ENCODE measurements around the gene PLA2G4A. TPM values are rescaled to one million over a fixed set of nuclear protein-coding genes. Genes with fewer than 3 reads are reported as not detected.

PLA2G4A gene
- total RNA-seq, 2 experiments from 2014 or later = not detected

GRCh38 chr1:187013582-187014200 lies 184.9 kb downstream of the PLA2G4A start:
- Mint-ChIP-seq H3K27ac (no peak overlapping the region), H3K9me3 (no peaks in the 10 kb centered on the region), H3K4me1 (ENCODE audit: low read depth) (no peaks in the 10 kb centered on the region), H3K27me3 (peaks cover 11% of the 10 kb centered on the region), H3K4me3 (no peak overlapping the region), H3K36me3 (ENCODE audit: low read depth) (no peaks in the 10 kb centered on the region)
- no peaks in the 10 kb centered on the region for H3K4me1 ChIP-seq (ENCODE audit: insufficient read depth, low read length)
- no peak for TF ChIP-seq CTCF (IDR thresholded peaks at IDR 0.05)
- no peaks in the 10 kb centered on the region for H3K27me3 ChIP-seq (ENCODE audit: control insufficient read depth in 1 of 2, insufficient read depth in 2 of 2, low read length in 2 of 2)
- ATAC-seq (ENCODE audit: poor library complexity) (no peak), DNase-seq (no peak)
- no peaks in the 10 kb centered on the region for H3K9me3 ChIP-seq (ENCODE audit: control insufficient read depth in 1 of 2, insufficient read depth in 1 of 2, low read length in 2 of 2)
- H3K4me3 ChIP-seq (ENCODE audit: low read length) = no peak overlapping the region
- H3K27ac ChIP-seq (ENCODE audit: low read depth in 1 of 2, low read length in 2 of 2) = no peak overlapping the region
- ChIA-PET CTCF (no interaction called here), POLR2A (no interaction called here)
- intact Hi-C loops (cut with DNase I, micrococcal nuclease) = no loop called here
- no peaks in the 10 kb centered on the region for H3K36me3 ChIP-seq (ENCODE audit: insufficient read depth, low read length)

GRCh38 chr1:187018291-187018690 lies 189.5 kb downstream of the PLA2G4A start:
- no peak overlapping the region for H3K4me3 ChIP-seq (ENCODE audit: low read length)
- H3K27me3 ChIP-seq (ENCODE audit: control insufficient read depth in 1 of 2, insufficient read depth in 2 of 2, low read length in 2 of 2) = no peaks in the 10 kb centered on the region
- intact Hi-C loops (cut with DNase I, micrococcal nuclease) = no loop called here
- H3K4me1 ChIP-seq (ENCODE audit: insufficient read depth, low read length) = no peaks in the 10 kb centered on the region
- no peak for TF ChIP-seq CTCF (IDR thresholded peaks at IDR 0.05)
- H3K4me3 Mint-ChIP-seq = no peak overlapping the region
- H3K9me3 ChIP-seq (ENCODE audit: control insufficient read depth in 1 of 2, insufficient read depth in 1 of 2, low read length in 2 of 2) = no peaks in the 10 kb centered on the region
- no peak overlapping the region for H3K27ac Mint-ChIP-seq
- no peaks in the 10 kb centered on the region for H3K36me3 Mint-ChIP-seq (ENCODE audit: low read depth)
- ATAC-seq (ENCODE audit: poor library complexity) = no peak
- ChIA-PET POLR2A (no interaction called here), CTCF (no interaction called here)
- no peak overlapping the region for H3K27ac ChIP-seq (ENCODE audit: low read depth in 1 of 2, low read length in 2 of 2)
- no peak for DNase-seq
- H3K36me3 ChIP-seq (ENCODE audit: insufficient read depth, low read length) = no peaks in the 10 kb centered on the region
- H3K27me3 Mint-ChIP-seq = peaks cover 16% of the 10 kb centered on the region
- H3K9me3 Mint-ChIP-seq = no peaks in the 10 kb centered on the region
- no peaks in the 10 kb centered on the region for H3K4me1 Mint-ChIP-seq (ENCODE audit: low read depth)

- POLR2A ChIA-PET = no interaction called here
- H3K4me3 Mint-ChIP-seq = no peak overlapping the region
- CTCF ChIA-PET = no interaction called here
- H3K4me3 ChIP-seq (ENCODE audit: low read length) = no peak overlapping the region
- no peaks in the 10 kb centered on the region for H3K4me1 Mint-ChIP-seq (ENCODE audit: low read depth)
- no peak overlapping the region for H3K27ac Mint-ChIP-seq
- no peaks in the 10 kb centered on the region for H3K4me1 ChIP-seq (ENCODE audit: insufficient read depth, low read length)
- no peak for TF ChIP-seq CTCF (IDR thresholded peaks at IDR 0.05)
- no peaks in the 10 kb centered on the region for H3K27me3 Mint-ChIP-seq
- H3K36me3 ChIP-seq (ENCODE audit: insufficient read depth, low read length) = no peaks in the 10 kb centered on the region
- DNase-seq = no peak
- intact Hi-C loops (cut with DNase I, micrococcal nuclease) = no loop called here
- H3K27me3 ChIP-seq (ENCODE audit: control insufficient read depth in 1 of 2, insufficient read depth in 2 of 2, low read length in 2 of 2) = no peaks in the 10 kb centered on the region
- H3K36me3 Mint-ChIP-seq (ENCODE audit: low read depth) = no peaks in the 10 kb centered on the region
- H3K9me3 Mint-ChIP-seq = peaks cover 20% of the 10 kb centered on the region
- H3K9me3 ChIP-seq (ENCODE audit: control insufficient read depth in 1 of 2, insufficient read depth in 1 of 2, low read length in 2 of 2) = peaks cover 8 to 23% of the 10 kb centered on the region in 2 experiments
- no peak for ATAC-seq (ENCODE audit: poor library complexity)
- no peak overlapping the region for H3K27ac ChIP-seq (ENCODE audit: low read depth in 1 of 2, low read length in 2 of 2)
These were observed 198.5 kb downstream of the PLA2G4A start for GRCh38 chr1:187027253-187027652.

All from CD4-positive, alpha-beta T cell (primary cell).